Keratinocyte (primary cell): ENCODE results near the gene CCDC69.

ENCODE experiments used
- EZH2 ChIP-seq: IDR thresholded peaks from one replicate; pipeline ENCODE4 v1.6.1; 2012; ENCODE audit warnings: inconsistent platforms, mild to moderate bottlenecking, low read length, moderate library complexity
- TF ChIP-seq, protein P1 (sequence below), 3 experiments: IDR thresholded peaks in 1 of 3; conservative IDR thresholded peaks in 1 of 3; optimal IDR thresholded peaks in 1 of 3; 2 replicates in 2 of 3; 3 replicates in 1 of 3; pipeline versions ENCODE3 to v1.5.1; 2011; ENCODE audit warnings: low read length in 3 of 3, mild to moderate bottlenecking in 3 of 3, moderate library complexity in 2 of 3, control low read depth in 1 of 3, inconsistent platforms in 1 of 3; ENCODE audit not compliant: insufficient read depth in 2 of 3; ENCODE audit errors: extremely low read depth in 1 of 3

DNA sequence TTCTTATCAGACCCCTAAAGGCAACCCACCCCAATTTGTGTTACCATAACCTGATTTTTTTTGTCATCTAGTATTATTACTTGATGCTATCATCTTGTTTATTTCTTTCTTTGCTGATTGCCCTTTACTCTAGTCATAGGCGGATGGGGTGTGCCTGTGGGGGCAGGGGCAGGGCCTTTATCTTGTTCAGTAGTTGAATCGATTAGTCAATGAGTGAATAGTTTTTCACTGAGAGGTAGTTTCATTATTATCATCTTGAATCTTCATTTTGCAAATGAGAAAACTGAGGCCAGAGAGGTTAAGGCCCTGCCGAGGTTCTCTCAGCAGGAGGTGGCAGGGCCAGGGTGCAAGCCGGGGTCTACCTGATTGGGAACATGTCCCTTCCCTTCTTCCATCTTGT, 19.7 kb upstream of the CCDC69 start:
- TF ChIP-seq, protein P1, sequence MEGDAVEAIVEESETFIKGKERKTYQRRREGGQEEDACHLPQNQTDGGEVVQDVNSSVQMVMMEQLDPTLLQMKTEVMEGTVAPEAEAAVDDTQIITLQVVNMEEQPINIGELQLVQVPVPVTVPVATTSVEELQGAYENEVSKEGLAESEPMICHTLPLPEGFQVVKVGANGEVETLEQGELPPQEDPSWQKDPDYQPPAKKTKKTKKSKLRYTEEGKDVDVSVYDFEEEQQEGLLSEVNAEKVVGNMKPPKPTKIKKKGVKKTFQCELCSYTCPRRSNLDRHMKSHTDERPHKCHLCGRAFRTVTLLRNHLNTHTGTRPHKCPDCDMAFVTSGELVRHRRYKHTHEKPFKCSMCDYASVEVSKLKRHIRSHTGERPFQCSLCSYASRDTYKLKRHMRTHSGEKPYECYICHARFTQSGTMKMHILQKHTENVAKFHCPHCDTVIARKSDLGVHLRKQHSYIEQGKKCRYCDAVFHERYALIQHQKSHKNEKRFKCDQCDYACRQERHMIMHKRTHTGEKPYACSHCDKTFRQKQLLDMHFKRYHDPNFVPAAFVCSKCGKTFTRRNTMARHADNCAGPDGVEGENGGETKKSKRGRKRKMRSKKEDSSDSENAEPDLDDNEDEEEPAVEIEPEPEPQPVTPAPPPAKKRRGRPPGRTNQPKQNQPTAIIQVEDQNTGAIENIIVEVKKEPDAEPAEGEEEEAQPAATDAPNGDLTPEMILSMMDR (optimal IDR thresholded peaks at IDR 0.05 in 1 of 3, IDR thresholded peaks at IDR 0.05 in 1 of 3, conservative IDR thresholded peaks at IDR 0.05 in 1 of 3; ENCODE audit: extremely low read depth in 1 of 3, insufficient read depth in 2 of 3, low read length in 3 of 3): no peak
- TF ChIP-seq EZH2: no peak
